DOHH2 (cell line): ENCODE results near the gene TCF3.

Source experiments
- EZH2phosphoT487 ChIP-seq: fragments of 200-600 bp; sonication (generic); IDR thresholded peaks from 2 replicates; pipeline ENCODE4 v1.6.1; 2017; ENCODE audit warnings: borderline replicate concordance, mild to moderate bottlenecking, antibody characterized with exemption, low read length, moderate library complexity, mixed read lengths
- TF ChIP-seq, protein P1 (sequence below): fragments of 200-600 bp; sonication (generic); IDR thresholded peaks from one replicate; pipeline ENCODE4 v1.5.1; 2014; ENCODE audit warnings: antibody characterized with exemption, mild to moderate bottlenecking, low read depth, low read length; ENCODE audit not compliant: poor library complexity, severe bottlenecking

DNA sequence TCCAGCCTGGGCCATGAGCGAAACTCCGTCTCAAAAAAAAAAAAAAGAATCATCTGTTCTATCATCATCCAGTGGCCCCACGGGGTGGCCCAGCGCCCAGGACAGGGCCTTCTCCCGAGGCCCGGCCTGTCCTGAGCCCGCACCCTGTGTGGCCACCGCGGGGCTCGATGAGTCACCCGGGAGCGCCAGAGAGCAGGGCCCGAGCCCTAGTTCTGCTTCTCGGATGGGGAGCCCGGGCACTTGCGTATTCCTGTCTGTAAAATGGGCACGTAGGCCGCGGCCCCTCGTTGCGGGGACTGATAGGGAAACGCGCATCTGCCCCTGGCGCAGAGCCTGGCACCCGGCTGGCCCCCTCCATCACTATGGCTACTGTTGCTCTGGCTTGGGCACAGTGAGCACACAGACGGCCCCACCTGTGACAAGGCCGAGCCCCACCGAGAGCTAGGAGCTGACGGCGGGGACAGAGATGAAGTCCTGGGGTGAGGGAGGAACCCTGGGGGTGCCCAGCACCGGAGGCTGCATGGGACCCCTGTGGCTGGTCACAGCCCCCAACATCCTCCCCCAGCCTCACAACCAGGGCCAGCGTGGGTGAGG lies 25.9 kb downstream of the TCF3 start:
- TF ChIP-seq, protein P1, sequence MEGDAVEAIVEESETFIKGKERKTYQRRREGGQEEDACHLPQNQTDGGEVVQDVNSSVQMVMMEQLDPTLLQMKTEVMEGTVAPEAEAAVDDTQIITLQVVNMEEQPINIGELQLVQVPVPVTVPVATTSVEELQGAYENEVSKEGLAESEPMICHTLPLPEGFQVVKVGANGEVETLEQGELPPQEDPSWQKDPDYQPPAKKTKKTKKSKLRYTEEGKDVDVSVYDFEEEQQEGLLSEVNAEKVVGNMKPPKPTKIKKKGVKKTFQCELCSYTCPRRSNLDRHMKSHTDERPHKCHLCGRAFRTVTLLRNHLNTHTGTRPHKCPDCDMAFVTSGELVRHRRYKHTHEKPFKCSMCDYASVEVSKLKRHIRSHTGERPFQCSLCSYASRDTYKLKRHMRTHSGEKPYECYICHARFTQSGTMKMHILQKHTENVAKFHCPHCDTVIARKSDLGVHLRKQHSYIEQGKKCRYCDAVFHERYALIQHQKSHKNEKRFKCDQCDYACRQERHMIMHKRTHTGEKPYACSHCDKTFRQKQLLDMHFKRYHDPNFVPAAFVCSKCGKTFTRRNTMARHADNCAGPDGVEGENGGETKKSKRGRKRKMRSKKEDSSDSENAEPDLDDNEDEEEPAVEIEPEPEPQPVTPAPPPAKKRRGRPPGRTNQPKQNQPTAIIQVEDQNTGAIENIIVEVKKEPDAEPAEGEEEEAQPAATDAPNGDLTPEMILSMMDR, result no peak
- TF ChIP-seq EZH2phosphoT487, result no peak
